ENCODE results near the gene DCK. TPM values are rescaled to one million over a fixed set of nuclear protein-coding genes. Genes with fewer than 3 reads are reported as not detected.
"Not testable (repeated sequence)": the region's sequence is repeated elsewhere in the genome, so short reads cannot be mapped to it uniquely, and the experiment has no call there.

DCK gene
- total RNA-seq, 1 experiment from 2014 or later, result 12.9 TPM

GRCh38 chr4:71050809-71051208 is 57.4 kb downstream of the DCK start:
- Mint-ChIP-seq H3K9me3 (ENCODE audit: low read depth, unreplicated experiment) (no peaks in the 10 kb centered on the region), H3K36me3 (ENCODE audit: insufficient read depth, unreplicated experiment) (no peaks in the 10 kb centered on the region), H3K4me1 (ENCODE audit: low read depth, unreplicated experiment) (no peaks in the 10 kb centered on the region), H3K27me3 (ENCODE audit: unreplicated experiment) (no peaks in the 10 kb centered on the region), H3K4me3 (ENCODE audit: low read depth, unreplicated experiment) (no peak overlapping the region), H3K27ac (ENCODE audit: unreplicated experiment) (no peak overlapping the region)
- no peak for DNase-seq
- intact Hi-C loops (cut with micrococcal nuclease; ENCODE audit: unreplicated experiment), result loop anchor here (2.0 to 10.0 kb wide), 3 partner anchors 131 to 662 kb away; no protein-coding TSS in a partner anchor
- CTCF ChIA-PET, result interaction anchor here (0.8 to 1.3 kb wide), 3 partner anchors 135 to 1235 kb away, joined by 3 to 4 read pairs (median 3); no protein-coding TSS in a partner anchor
- no TSS peak for BruUV-seq (replicated peaks)
- TF ChIP-seq, protein P1, sequence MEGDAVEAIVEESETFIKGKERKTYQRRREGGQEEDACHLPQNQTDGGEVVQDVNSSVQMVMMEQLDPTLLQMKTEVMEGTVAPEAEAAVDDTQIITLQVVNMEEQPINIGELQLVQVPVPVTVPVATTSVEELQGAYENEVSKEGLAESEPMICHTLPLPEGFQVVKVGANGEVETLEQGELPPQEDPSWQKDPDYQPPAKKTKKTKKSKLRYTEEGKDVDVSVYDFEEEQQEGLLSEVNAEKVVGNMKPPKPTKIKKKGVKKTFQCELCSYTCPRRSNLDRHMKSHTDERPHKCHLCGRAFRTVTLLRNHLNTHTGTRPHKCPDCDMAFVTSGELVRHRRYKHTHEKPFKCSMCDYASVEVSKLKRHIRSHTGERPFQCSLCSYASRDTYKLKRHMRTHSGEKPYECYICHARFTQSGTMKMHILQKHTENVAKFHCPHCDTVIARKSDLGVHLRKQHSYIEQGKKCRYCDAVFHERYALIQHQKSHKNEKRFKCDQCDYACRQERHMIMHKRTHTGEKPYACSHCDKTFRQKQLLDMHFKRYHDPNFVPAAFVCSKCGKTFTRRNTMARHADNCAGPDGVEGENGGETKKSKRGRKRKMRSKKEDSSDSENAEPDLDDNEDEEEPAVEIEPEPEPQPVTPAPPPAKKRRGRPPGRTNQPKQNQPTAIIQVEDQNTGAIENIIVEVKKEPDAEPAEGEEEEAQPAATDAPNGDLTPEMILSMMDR (IDR thresholded peaks at IDR 0.05; ENCODE audit: unreplicated experiment), result no peak

DNA sequence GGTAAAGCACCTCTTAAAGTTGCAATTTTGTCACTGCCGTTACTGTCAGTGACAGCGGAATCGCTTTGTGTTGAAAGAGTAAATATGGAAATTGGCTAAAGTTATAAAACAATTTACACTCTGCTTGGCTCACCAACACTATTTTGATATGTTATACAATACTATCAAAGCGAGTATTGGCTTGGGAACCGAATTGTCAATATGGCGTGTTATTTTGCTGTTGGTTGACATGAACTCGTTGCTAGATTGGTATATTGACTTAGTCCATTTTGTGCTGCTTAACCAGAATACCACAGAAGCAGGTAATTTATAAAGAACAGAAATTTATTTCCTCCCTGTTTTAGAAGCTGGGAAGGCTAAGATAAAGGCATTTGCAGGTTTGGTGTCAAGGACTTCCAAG is 58.6 kb downstream of the DCK start:
- no peaks in the 10 kb centered on the region for H3K9me3 Mint-ChIP-seq (ENCODE audit: low read depth, unreplicated experiment)
- intact Hi-C loops (cut with micrococcal nuclease; ENCODE audit: unreplicated experiment), result loop anchor here (5.0 to 10.0 kb wide), 2 partner anchors 130 to 503 kb away; no protein-coding TSS in a partner anchor
- H3K36me3 Mint-ChIP-seq (ENCODE audit: insufficient read depth, unreplicated experiment), result no peaks in the 10 kb centered on the region
- TF ChIP-seq, protein P1 (IDR thresholded peaks at IDR 0.05; ENCODE audit: unreplicated experiment), result no peak
- H3K27ac Mint-ChIP-seq (ENCODE audit: unreplicated experiment), result no peak overlapping the region
- no peaks in the 10 kb centered on the region for H3K27me3 Mint-ChIP-seq (ENCODE audit: unreplicated experiment)
- no peaks in the 10 kb centered on the region for H3K4me1 Mint-ChIP-seq (ENCODE audit: low read depth, unreplicated experiment)
- no peak for DNase-seq
- CTCF ChIA-PET, result no interaction called here
- no TSS peak for BruUV-seq (replicated peaks)
- no peak overlapping the region for H3K4me3 Mint-ChIP-seq (ENCODE audit: low read depth, unreplicated experiment)

DNA sequence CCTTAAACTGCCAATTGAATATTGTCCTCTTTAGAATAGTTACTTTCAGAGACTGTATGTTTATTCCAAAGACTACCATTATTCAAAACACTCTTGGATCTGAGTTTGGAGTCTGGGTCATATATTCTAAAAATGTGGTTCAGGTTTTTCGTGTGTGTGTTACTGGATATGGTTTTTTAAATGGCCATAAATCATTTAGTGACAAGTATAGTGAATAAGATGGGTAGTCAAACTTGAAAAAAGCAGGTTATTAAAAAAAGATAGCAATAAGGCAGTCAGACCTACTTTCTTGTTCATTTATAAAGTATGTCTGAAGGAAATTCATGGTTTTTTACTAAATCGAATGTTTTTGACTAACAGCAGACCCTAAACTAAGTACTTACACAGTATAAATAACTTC is 59.3 kb downstream of the DCK start:
- CTCF ChIA-PET, result no interaction called here
- H3K4me1 Mint-ChIP-seq (ENCODE audit: low read depth, unreplicated experiment), result no peaks in the 10 kb centered on the region
- no TSS peak for BruUV-seq (replicated peaks)
- no peaks in the 10 kb centered on the region for H3K36me3 Mint-ChIP-seq (ENCODE audit: insufficient read depth, unreplicated experiment)
- no peaks in the 10 kb centered on the region for H3K9me3 Mint-ChIP-seq (ENCODE audit: low read depth, unreplicated experiment)
- no peak overlapping the region for H3K27ac Mint-ChIP-seq (ENCODE audit: unreplicated experiment)
- no peak for DNase-seq
- no peaks in the 10 kb centered on the region for H3K27me3 Mint-ChIP-seq (ENCODE audit: unreplicated experiment)
- no peak overlapping the region for H3K4me3 Mint-ChIP-seq (ENCODE audit: low read depth, unreplicated experiment)
- TF ChIP-seq, protein P1 (IDR thresholded peaks at IDR 0.05; ENCODE audit: unreplicated experiment), result no peak
- intact Hi-C loops (cut with micrococcal nuclease; ENCODE audit: unreplicated experiment), result loop anchor here (5.0 to 10.0 kb wide), 2 partner anchors 130 to 502 kb away; no protein-coding TSS in a partner anchor

DNA sequence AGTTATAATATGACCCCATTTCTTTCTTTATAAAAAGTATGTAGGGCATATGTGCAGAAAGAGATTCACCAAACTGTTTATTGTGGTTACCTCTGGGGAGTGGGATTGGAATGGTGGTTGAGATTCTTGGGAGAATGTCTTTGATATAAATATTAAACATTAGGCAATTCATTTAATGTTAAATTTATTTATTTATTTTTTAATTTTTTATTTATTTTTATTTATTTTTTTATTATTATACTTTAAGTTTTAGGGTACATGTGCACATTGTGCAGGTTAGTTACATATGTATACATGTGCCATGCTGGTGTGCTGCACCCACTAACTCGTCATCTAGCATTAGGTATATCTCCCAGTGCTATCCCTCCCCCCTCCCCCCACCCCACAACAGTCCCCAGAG is 60.2 kb downstream of the DCK start:
- H3K36me3 Mint-ChIP-seq (ENCODE audit: insufficient read depth, unreplicated experiment); DNase-seq; H3K27me3 Mint-ChIP-seq (ENCODE audit: unreplicated experiment); H3K9me3 Mint-ChIP-seq (ENCODE audit: low read depth, unreplicated experiment); CTCF ChIA-PET; H3K4me3 Mint-ChIP-seq (ENCODE audit: low read depth, unreplicated experiment); BruUV-seq (replicated peaks); H3K27ac Mint-ChIP-seq (ENCODE audit: unreplicated experiment); H3K4me1 Mint-ChIP-seq (ENCODE audit: low read depth, unreplicated experiment): not testable (repeated sequence)
- intact Hi-C loops (cut with micrococcal nuclease; ENCODE audit: unreplicated experiment), result loop anchor here (5.0 to 10.0 kb wide), 2 partner anchors 129 to 501 kb away; no protein-coding TSS in a partner anchor

GRCh38 chr4:71059573-71059972 is 66.1 kb downstream of the DCK start:
- H3K27me3 Mint-ChIP-seq (ENCODE audit: unreplicated experiment); CTCF ChIA-PET; BruUV-seq (replicated peaks); H3K4me1 Mint-ChIP-seq (ENCODE audit: low read depth, unreplicated experiment); DNase-seq; H3K4me3 Mint-ChIP-seq (ENCODE audit: low read depth, unreplicated experiment); H3K9me3 Mint-ChIP-seq (ENCODE audit: low read depth, unreplicated experiment); H3K36me3 Mint-ChIP-seq (ENCODE audit: insufficient read depth, unreplicated experiment); H3K27ac Mint-ChIP-seq (ENCODE audit: unreplicated experiment): not testable (repeated sequence)
- intact Hi-C loops (cut with micrococcal nuclease; ENCODE audit: unreplicated experiment), result loop anchor here (10.0 kb wide), 1 partner anchor 495 kb away; no protein-coding TSS in a partner anchor
